DOHH2 (cell line): ENCODE results near the gene NMNAT2.

ENCODE experiments used
- EZH2phosphoT487 ChIP-seq: fragments of 200-600 bp; sonication (generic); IDR thresholded peaks from 2 replicates; pipeline ENCODE4 v1.6.1; 2017; ENCODE audit warnings: borderline replicate concordance, mild to moderate bottlenecking, antibody characterized with exemption, low read length, moderate library complexity, mixed read lengths
- TF ChIP-seq, protein P1 (sequence below): fragments of 200-600 bp; sonication (generic); IDR thresholded peaks from one replicate; pipeline ENCODE4 v1.5.1; 2014; ENCODE audit warnings: antibody characterized with exemption, mild to moderate bottlenecking, low read depth, low read length; ENCODE audit not compliant: poor library complexity, severe bottlenecking

DNA sequence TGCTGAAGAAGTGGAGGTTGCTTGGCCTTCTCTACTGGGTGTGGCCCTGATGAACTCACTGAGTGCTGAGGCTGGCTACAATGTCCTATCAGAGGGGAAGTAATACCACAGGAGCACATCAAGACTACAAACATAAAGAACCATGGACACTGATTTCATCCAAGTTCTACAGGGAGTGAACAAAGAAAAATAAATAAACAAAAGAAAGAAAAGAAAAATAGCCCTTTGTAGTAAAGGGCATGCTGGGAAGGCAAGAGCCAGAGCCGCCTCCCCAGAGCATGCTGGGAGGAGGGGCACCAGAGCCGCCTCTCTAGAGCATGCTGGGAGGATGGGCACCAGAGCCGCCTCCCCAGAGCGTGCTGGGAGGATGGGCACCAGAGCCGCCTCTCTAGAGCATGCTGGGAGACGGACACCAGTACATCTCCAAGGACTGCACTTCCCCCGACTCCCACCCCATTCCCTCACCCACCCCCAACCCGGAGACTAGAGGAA is 166.2 kb downstream of the NMNAT2 start:
- TF ChIP-seq, protein P1, sequence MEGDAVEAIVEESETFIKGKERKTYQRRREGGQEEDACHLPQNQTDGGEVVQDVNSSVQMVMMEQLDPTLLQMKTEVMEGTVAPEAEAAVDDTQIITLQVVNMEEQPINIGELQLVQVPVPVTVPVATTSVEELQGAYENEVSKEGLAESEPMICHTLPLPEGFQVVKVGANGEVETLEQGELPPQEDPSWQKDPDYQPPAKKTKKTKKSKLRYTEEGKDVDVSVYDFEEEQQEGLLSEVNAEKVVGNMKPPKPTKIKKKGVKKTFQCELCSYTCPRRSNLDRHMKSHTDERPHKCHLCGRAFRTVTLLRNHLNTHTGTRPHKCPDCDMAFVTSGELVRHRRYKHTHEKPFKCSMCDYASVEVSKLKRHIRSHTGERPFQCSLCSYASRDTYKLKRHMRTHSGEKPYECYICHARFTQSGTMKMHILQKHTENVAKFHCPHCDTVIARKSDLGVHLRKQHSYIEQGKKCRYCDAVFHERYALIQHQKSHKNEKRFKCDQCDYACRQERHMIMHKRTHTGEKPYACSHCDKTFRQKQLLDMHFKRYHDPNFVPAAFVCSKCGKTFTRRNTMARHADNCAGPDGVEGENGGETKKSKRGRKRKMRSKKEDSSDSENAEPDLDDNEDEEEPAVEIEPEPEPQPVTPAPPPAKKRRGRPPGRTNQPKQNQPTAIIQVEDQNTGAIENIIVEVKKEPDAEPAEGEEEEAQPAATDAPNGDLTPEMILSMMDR = no peak
- TF ChIP-seq EZH2phosphoT487 = no peak
